GM12864 (cell line): Measurements from ENCODE around the gene GOLGA6D.
"Not testable (repeated sequence)": the region's sequence is repeated elsewhere in the genome, so short reads cannot be mapped to it uniquely, and the experiment has no call there.

ENCODE experiments used
- DNase-seq: peaks from one replicate; pipeline ENCODE4 v3.0.0-alpha.2; 2011; ENCODE audit warnings: low read depth
- H3K4me3 ChIP-seq: 2 replicates; pipeline ENCODE4 v1.5.1; 2011; ENCODE audit warnings: mild to moderate bottlenecking, low read depth, low read length, control low read depth
- TF ChIP-seq, protein P1 (sequence below): IDR thresholded peaks from 2 replicates; pipeline ENCODE4 v1.5.1; 2011; ENCODE audit warnings: low read depth, mild to moderate bottlenecking, moderate library complexity, low read length, control low read depth, inconsistent platforms; ENCODE audit errors: missing control alignments

Gene GOLGA6D

DNA sequence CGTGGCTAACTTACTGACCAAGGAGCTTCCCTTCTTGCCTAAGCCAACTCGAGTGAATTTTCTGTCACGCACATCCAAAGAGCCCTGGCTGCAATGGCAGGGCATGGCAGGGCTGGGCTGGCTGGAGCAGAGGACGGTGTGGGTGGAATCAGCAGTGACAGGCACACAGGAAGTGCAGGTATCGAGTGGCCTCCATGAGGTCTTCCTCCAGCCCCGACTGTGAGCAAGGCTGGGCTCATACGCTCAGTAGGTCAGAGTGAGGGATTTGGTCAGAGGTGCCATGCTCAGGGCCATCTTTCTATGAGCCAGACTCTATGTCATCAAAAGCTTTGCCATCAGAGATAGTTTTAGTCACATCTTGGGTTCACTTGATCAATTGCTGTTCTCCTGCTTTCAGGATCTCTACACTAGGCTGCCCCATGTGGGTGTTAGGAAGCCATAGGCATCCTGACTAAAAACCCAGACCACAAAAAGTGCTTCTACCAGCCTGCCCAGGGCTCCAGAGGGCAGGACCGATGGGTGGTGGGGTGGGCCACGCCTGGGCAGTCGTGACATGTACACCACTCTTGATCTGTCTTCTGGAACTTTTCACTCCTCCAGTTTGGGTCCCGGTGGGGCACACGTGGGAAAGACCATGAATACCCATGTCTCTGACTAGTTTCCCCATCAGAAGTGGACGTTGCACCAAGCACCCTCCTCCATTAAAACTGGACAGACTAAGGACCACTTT, 30.6 kb downstream of the GOLGA6D start:
- TF ChIP-seq, protein P1, sequence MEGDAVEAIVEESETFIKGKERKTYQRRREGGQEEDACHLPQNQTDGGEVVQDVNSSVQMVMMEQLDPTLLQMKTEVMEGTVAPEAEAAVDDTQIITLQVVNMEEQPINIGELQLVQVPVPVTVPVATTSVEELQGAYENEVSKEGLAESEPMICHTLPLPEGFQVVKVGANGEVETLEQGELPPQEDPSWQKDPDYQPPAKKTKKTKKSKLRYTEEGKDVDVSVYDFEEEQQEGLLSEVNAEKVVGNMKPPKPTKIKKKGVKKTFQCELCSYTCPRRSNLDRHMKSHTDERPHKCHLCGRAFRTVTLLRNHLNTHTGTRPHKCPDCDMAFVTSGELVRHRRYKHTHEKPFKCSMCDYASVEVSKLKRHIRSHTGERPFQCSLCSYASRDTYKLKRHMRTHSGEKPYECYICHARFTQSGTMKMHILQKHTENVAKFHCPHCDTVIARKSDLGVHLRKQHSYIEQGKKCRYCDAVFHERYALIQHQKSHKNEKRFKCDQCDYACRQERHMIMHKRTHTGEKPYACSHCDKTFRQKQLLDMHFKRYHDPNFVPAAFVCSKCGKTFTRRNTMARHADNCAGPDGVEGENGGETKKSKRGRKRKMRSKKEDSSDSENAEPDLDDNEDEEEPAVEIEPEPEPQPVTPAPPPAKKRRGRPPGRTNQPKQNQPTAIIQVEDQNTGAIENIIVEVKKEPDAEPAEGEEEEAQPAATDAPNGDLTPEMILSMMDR, result no peak
- DNase-seq, result no peak
- H3K4me3 ChIP-seq, result no peak overlapping the region

GRCh38 chr15:75314552-75315290, 32.1 kb downstream of the GOLGA6D start:
- TF ChIP-seq, protein P1, result no peak
- H3K4me3 ChIP-seq, result no peak overlapping the region
- DNase-seq, result no peak

DNA sequence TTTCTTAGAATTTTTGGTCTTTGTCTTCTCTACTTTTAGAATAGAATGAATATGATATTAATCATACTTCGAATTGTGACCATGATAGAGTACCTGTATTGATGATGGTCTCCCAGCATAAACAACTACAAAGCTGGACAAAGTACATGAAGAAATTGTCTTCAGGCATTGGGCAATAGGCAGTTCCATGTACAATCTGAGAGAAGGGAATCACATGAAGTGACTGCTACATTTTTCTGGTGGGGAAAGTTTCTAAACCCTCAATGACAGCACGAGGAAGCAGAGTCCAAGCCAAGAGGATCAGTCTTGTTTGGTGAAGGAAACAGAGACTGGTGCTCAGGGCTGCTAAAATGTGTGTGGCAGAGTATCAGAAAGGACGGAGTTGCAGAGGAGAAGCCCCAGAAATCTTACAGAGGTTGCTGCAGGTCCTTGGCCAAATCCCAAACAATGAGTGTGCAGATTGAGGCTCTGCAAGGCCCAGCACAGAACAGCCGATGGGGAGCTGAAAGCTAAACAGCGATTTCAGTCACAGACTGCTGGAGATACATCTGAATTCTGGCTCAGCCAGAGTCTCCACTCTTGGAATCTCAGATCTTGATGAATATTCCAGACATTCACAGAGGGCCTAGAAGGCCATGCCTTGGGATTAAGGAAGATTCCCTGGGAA, 36.7 kb downstream of the GOLGA6D start:
- not testable (repeated sequence) for DNase-seq, H3K4me3 ChIP-seq

DNA sequence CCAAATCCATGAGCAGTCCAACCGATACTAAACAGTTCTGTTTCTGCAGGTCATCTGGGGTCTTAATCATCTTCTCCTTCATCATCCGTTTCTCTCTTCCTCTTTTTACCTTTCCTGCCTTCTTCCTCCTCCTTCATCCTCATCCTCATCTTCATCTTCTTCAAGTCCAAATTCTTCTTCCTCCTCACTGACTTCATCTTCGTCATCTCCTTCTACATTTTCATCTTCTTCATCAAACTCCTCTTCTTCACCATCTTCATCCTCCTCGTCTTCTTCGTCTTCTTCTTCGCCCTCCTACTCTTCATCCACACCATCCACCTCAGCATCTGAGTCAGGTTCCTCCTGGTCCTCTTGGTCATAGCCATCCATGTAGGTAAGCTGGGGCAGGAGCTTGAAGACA, 39.1 kb downstream of the GOLGA6D start:
- no peak for DNase-seq
- TF ChIP-seq, protein P1, result no peak
- H3K4me3 ChIP-seq, result no peak overlapping the region

- DNase-seq, result no peak
Measured at GRCh38 chr15:75325922-75326321, 43.3 kb downstream of the GOLGA6D start.

DNA sequence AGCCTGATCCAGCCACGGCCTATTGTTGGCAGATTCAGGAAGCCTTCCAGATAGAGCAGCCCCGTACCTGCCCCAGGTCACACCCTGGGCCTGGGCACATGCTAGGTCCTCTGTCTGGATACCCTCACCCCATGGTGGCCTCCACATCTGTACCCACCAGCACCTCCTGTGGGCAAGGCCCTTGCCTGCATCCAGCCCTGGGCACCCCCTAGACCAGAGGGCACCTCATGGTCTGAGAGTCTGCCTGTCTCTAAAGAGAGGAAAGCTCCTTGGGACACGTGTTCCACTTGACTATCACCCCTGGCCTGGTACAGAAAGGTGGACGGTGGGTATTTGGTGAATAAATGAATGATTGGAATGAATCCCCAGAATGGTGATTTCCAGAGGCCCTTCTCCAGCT, 44.4 kb downstream of the GOLGA6D start:
- DNase-seq, result no peak
- TF ChIP-seq, protein P1, result no peak
- H3K4me3 ChIP-seq, result no peak overlapping the region

More at GRCh38 chr15:75325922-75326321, 43.3 kb downstream of the GOLGA6D start:
- H3K4me3 ChIP-seq, result no peak overlapping the region
- TF ChIP-seq, protein P1, result no peak

GRCh38 chr15:75327491-75327890, 44.9 kb downstream of the GOLGA6D start:
- TF ChIP-seq, protein P1, result no peak
- no peak overlapping the region for H3K4me3 ChIP-seq
- DNase-seq, result no peak
